ENCODE measurements around the gene DMGDH. TPM values are rescaled to one million over a fixed set of nuclear protein-coding genes. Genes with fewer than 3 reads are reported as not detected.

DMGDH gene
- total RNA-seq: 0.80 and 1.9 TPM in 2 replicates

DNA sequence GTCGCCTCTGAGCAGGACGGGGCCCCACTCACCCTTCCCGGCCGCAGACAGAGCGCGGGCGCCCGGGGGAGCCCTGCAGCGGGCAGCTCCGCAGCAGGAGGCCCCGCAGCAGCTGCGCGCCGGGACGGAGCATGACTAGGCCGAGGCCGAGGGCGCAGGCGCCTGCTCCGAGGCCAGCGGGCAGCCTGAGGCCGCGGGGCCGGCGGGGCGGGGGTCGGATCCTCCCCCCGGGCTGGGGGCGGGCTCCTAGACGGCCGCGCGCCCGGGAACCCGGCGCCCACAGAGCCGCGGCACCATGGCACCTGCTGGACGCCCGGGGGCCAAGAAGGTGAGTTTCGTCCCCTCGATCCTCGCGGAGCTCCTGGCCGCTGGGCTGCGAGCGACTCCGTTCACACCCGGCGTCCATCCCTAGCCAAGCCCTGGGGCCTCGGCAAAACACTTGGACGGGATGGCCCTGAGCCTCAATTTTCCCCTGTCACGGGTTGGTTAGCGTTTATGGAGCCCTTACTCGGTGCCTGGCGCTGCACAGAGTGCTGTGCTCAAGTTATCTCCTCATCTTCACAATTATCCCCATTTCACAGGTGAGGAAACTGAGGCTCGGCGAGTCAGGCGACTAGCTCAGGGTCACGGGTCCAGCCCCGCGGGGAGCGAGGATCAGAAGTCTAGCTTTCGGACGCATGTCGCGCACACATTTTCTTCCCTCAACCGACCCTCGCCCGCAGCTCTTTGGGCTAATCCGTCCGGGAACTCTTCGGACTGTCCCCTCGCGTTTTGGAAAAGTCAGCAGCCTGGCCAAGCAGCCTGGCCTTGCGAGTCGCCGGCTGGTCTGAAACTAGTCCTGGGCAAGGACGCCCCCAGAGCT is at the start of gene DMGDH, which contains the start of gene BHMT2:
DMGDH (minus strand) TSS at position 187 of the 862 bp plus-strand sequence; CDS start at position 133, 54 bp downstream.
BHMT2 (plus strand) TSS at position 280 of the 862 bp plus-strand sequence; CDS start at position 296, 16 bp downstream.
- TF ChIP-seq, protein P1, sequence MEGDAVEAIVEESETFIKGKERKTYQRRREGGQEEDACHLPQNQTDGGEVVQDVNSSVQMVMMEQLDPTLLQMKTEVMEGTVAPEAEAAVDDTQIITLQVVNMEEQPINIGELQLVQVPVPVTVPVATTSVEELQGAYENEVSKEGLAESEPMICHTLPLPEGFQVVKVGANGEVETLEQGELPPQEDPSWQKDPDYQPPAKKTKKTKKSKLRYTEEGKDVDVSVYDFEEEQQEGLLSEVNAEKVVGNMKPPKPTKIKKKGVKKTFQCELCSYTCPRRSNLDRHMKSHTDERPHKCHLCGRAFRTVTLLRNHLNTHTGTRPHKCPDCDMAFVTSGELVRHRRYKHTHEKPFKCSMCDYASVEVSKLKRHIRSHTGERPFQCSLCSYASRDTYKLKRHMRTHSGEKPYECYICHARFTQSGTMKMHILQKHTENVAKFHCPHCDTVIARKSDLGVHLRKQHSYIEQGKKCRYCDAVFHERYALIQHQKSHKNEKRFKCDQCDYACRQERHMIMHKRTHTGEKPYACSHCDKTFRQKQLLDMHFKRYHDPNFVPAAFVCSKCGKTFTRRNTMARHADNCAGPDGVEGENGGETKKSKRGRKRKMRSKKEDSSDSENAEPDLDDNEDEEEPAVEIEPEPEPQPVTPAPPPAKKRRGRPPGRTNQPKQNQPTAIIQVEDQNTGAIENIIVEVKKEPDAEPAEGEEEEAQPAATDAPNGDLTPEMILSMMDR (conservative IDR thresholded peaks at IDR 0.05; ENCODE audit: low read depth, low read length): no peak
- no peak for DNase-seq (ENCODE audit: low read depth)
- peak within 1 kb of the TSS; percentile 70 for H3K4me3 ChIP-seq (ENCODE audit: low read depth, low read length)

DNA sequence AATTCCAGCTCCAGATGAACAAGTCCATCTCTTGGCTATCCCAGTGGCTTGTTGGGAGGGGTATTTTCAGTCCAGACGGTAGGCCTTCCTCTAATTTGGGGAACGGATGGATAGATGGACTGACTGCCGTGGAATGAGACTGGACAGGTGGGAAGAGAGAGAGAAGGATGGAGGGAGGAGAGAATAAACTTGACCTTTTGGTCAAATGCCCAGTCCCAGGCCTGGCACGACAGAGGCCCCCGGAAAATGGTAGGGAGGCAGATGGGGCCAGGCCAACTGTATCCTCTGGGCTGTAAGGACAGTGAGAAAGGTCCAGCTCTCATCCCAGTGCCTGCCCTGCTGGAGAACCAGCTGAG is 43.2 kb upstream of the DMGDH start:
- TF ChIP-seq, protein P1 (conservative IDR thresholded peaks at IDR 0.05; ENCODE audit: low read depth, low read length): no peak
- no peak for DNase-seq (ENCODE audit: low read depth)

DNA sequence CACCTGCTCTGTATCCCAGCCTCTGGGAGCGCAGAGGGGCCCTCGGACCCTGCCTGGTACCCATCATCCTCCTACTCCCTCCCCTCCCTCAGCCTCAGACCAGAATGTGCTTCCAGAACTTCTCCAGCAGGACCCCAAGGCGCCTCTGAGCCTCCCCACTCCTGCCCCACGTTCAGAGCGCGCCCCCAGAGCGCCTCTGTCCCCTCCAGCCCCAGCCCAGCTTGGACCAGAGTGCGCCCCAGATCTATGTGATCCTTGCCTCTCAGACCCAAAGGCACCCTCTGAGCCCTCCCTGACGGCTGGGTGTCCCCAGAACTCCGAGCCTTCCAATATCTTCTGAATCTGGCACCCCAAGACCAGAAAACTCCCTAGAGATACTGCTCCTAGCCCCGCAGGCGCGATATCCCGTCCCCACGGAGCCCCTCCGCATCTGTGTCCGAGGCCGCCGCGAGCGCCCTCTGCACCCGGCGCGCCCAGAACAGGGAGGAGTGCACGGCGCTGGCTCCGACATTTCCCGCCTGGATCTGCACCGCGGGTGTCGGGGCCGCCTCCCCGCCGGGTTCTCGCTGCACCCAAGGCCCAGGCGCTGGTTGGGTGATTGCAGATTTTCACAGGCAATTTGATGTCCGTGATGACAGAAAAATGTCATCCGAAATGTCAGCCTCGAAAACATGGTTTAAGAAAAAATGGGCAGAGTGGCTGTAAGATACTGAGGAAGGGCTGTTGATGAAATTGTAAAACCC is 42.7 kb upstream of the DMGDH start:
- H3K4me3 ChIP-seq (ENCODE audit: low read depth, low read length): peak overlapping the region; percentile 53
- no peak for DNase-seq (ENCODE audit: low read depth)
- TF ChIP-seq, protein P1 (conservative IDR thresholded peaks at IDR 0.05; ENCODE audit: low read depth, low read length): peak; percentile 24

More for the DNA sequence above, 43.2 kb upstream of the DMGDH start:
- peak overlapping the region; percentile 53 for H3K4me3 ChIP-seq (ENCODE audit: low read depth, low read length)

DNA sequence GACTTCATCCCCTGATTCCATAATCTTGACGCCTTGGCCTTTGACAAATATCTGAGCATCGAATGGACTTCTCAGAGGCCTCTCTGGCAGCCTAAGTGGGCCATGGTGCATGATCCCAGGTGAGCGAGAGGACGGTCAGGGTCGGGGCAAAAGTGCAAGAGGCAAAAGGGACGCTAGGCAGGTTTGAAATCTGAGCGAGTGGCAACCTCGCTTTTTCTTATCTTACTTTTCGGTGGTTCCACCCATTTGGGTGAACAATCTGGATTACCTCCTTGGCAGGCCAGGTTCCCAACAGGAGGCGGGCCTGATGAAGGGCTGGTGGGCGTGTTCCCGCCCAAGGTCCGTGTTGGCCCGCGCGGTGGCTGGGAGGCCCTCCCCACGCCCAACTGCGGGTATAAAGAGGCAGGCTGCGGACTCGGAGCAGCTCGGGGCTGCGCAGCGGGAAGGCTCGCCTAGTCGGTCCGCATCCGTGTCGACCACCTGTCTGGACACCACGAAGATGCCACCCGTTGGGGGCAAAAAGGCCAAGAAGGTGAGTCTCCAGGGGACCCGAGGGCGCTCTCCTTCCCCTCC is 42.0 kb upstream of the DMGDH start, which contains the start of gene BHMT:
BHMT (plus strand) TSS at position 423 of the 573 bp plus-strand sequence; CDS start at position 500, 77 bp downstream.
- TF ChIP-seq, protein P1 (conservative IDR thresholded peaks at IDR 0.05; ENCODE audit: low read depth, low read length): no peak
- H3K4me3 ChIP-seq (ENCODE audit: low read depth, low read length): peak within 1 kb of the TSS; percentile 53
- no peak for DNase-seq (ENCODE audit: low read depth)

DNA sequence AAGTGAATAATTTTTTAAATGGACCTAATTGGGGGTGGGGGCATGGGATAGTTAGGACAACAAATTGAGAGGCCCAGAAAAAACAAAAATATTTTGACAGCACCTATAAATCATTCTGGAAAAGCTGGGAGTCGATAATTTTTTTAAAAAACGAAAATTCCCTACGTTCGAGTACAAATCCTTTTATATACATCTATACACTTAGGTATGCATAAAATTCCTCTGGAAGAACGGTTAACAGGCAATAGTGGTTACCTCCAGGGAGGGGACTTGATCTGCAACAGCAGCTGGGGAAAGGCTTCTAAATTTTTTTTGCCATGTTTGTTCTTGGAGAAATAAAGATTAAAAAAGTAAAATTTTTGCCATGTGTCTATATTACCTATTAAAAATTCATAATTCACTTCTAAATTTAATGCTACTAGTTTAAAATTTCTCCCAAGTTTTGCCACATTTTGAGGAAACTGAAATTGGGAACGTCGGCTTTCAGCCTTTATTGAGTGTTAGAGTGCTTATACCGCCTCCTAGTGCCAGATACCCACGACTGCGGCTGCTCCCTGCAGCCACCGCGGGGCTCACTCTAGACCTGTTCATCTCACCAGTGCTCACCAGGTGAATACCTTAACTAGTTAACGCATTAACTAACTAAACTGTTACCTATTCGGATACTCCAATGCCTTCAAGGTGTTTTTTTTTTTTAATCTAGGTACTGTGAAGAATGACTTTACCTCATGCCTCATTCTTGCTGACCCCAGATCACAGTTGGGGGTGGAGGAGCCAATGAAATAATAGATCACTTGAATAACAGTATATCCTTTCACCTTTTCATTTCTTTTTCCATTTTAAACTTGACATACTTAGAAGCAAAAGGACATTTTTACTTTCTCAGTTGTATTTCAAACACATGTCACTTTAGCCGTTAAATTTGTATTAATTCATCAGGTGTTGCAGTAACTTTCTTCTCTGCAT is 40.3 kb upstream of the DMGDH start:
- H3K4me3 ChIP-seq (ENCODE audit: low read depth, low read length): no peak overlapping the region
- TF ChIP-seq, protein P1 (conservative IDR thresholded peaks at IDR 0.05; ENCODE audit: low read depth, low read length): peak; percentile 86
- no peak for DNase-seq (ENCODE audit: low read depth)

DNA sequence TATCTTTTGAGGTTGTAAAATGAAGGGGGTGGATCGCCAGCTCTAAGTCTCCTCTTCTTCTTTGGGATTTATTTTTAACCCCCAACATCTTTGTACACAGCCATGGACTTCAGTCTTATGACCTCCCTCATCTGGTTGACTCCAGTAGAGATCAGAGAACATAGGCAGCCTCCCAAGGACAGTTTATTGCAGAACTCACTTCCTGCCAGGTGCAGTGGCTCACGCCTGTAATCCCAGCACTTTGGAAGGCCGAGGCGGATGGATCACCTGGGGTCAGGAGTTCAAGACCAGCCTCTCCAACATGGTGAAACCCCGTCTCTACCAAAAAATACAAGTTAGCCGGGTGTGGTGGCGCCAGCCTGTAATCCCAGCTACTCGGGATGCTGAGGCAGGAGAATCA is 39.3 kb upstream of the DMGDH start:
- no peak for DNase-seq (ENCODE audit: low read depth)
- TF ChIP-seq, protein P1 (conservative IDR thresholded peaks at IDR 0.05; ENCODE audit: low read depth, low read length): no peak
- H3K4me3 ChIP-seq (ENCODE audit: low read depth, low read length): no peak overlapping the region

Data from epithelial cell of proximal tubule (primary cell).